H9 (cell line): ENCODE data around the gene KREMEN2. TPM values are rescaled to one million over a fixed set of nuclear protein-coding genes. Genes with fewer than 3 reads are reported as not detected.

ENCODE experiments used
- DNase-seq: peaks from one replicate; pipeline ENCODE4 v3.0.0-alpha.2; 2017
- H2AFZ ChIP-seq: one replicate; pipeline ENCODE4 v1.6.1; 2013; ENCODE audit warnings: mild to moderate bottlenecking, low read length, control low read depth, moderate library complexity
- H2AK5ac ChIP-seq: 2 replicates; pipeline ENCODE4 v1.6.1; 2013; ENCODE audit warnings: low read length, control low read depth, mixed read lengths; ENCODE audit not compliant: insufficient read length
- H2BK120ac ChIP-seq: one replicate; pipeline ENCODE4 v1.6.1; 2013; ENCODE audit warnings: low read depth, mild to moderate bottlenecking, low read length, control low read depth, inconsistent platforms; ENCODE audit not compliant: poor library complexity, severe bottlenecking
- H2BK12ac ChIP-seq: 2 replicates; pipeline ENCODE4 v1.6.1; 2013; ENCODE audit warnings: low read length, control low read depth, mixed read lengths, low read depth; ENCODE audit not compliant: insufficient read length
- H2BK15ac ChIP-seq: 2 replicates; pipeline ENCODE4 v1.6.1; 2013; ENCODE audit warnings: low read depth, low read length, control low read depth
- H2BK20ac ChIP-seq: one replicate; pipeline ENCODE4 v1.6.1; 2013; ENCODE audit warnings: low read depth, mild to moderate bottlenecking, low read length, control low read depth, inconsistent platforms; ENCODE audit not compliant: poor library complexity, severe bottlenecking
- H2BK5ac ChIP-seq: 2 replicates; pipeline ENCODE4 v1.6.1; 2013; ENCODE audit warnings: low read length, control low read depth, mixed read lengths; ENCODE audit not compliant: insufficient read length
- H3K14ac ChIP-seq: 2 replicates; pipeline ENCODE4 v1.6.1; 2013; ENCODE audit warnings: low read length, control low read depth; ENCODE audit not compliant: insufficient read depth
- H3K18ac ChIP-seq: 2 replicates; pipeline ENCODE4 v1.6.1; 2013; ENCODE audit warnings: low read depth, mild to moderate bottlenecking, mixed read lengths, low read length, control low read depth; ENCODE audit not compliant: insufficient read length
- H3K23ac ChIP-seq: 2 replicates; pipeline ENCODE4 v1.6.1; 2013; ENCODE audit warnings: low read length, control low read depth, mixed read lengths, low read depth; ENCODE audit not compliant: insufficient read length
- H3K23me2 ChIP-seq: 2 replicates; pipeline ENCODE4 v1.6.1; 2013; ENCODE audit warnings: low read depth, mild to moderate bottlenecking, mixed read lengths, low read length, control low read depth; ENCODE audit not compliant: insufficient read length, poor library complexity, severe bottlenecking
- H3K27ac ChIP-seq: 2 replicates; pipeline ENCODE4 v1.5.1; 2013; ENCODE audit warnings: low read length, control low read depth, mixed read lengths, low read depth; ENCODE audit not compliant: insufficient read length
- H3K27me3 ChIP-seq: 2 replicates; pipeline ENCODE4 v1.6.1; 2013; ENCODE audit warnings: low read length, control low read depth, inconsistent platforms; ENCODE audit not compliant: insufficient read depth
- H3K4ac ChIP-seq: 2 replicates; pipeline ENCODE4 v1.6.1; 2013; ENCODE audit warnings: low read depth, mild to moderate bottlenecking, control low read depth, inconsistent platforms, low read length, moderate library complexity
- H3K4me1 ChIP-seq: 2 replicates; pipeline ENCODE4 v1.6.1; 2013; ENCODE audit warnings: low read length, control low read depth, inconsistent platforms; ENCODE audit not compliant: insufficient read depth
- H3K4me2 ChIP-seq: 2 replicates; pipeline ENCODE4 v1.6.1; 2013; ENCODE audit warnings: low read length, control low read depth, mixed read lengths; ENCODE audit not compliant: insufficient read length, insufficient read depth
- H3K56ac ChIP-seq: 2 replicates; pipeline ENCODE4 v1.6.1; 2013; ENCODE audit warnings: low read depth, mild to moderate bottlenecking, mixed read lengths, low read length, control low read depth; ENCODE audit not compliant: insufficient read length
- H3K79me1 ChIP-seq: 2 replicates; pipeline ENCODE4 v1.6.1; 2013; ENCODE audit warnings: low read depth, mild to moderate bottlenecking, moderate library complexity, low read length, control low read depth, inconsistent platforms; ENCODE audit not compliant: insufficient read depth, poor library complexity, severe bottlenecking
- H3K79me2 ChIP-seq: 2 replicates; pipeline ENCODE4 v1.6.1; 2013; ENCODE audit warnings: low read length, control low read depth, inconsistent platforms; ENCODE audit not compliant: insufficient read depth
- H3K9ac ChIP-seq: 2 replicates; pipeline ENCODE4 v1.6.1; 2013; ENCODE audit warnings: low read length, control low read depth, mixed read lengths; ENCODE audit not compliant: insufficient read length; ENCODE audit errors: extremely low read depth
- H3K9me3 ChIP-seq: one replicate; pipeline ENCODE4 v1.6.1; 2013; ENCODE audit warnings: low read depth, low read length, inconsistent platforms; ENCODE audit not compliant: control insufficient read depth
- H3T11ph ChIP-seq: one replicate; pipeline ENCODE4 v1.6.1; 2013; ENCODE audit warnings: mild to moderate bottlenecking, low read length, control low read depth, inconsistent platforms
- H4K20me1 ChIP-seq: one replicate; pipeline ENCODE4 v1.6.1; 2013; ENCODE audit not compliant: control insufficient read depth, insufficient read length, insufficient read depth
- H4K5ac ChIP-seq: 2 replicates; pipeline ENCODE4 v1.6.1; 2013; ENCODE audit warnings: low read depth, mild to moderate bottlenecking, mixed read lengths, low read length, control low read depth; ENCODE audit not compliant: insufficient read length
- H4K8ac ChIP-seq: replicated peaks from 2 replicates; pipeline ENCODE4 v1.6.1; 2013; ENCODE audit warnings: low read length, control low read depth, mixed read lengths, low read depth; ENCODE audit not compliant: insufficient read length
- H4K91ac ChIP-seq: 2 replicates; pipeline ENCODE4 v1.6.1; 2013; ENCODE audit warnings: low read depth, mild to moderate bottlenecking, moderate library complexity, mixed read lengths, low read length, control low read depth; ENCODE audit not compliant: insufficient read length
- H3K27ac Mint-ChIP-seq, 3 experiments: 2 replicates in 2 of 3; 3 replicates in 1 of 3; pipeline ENCODE4 v1.8.0; 2020 to 2021; ENCODE audit warnings: mixed read lengths in 3 of 3, mild to moderate bottlenecking in 1 of 3, moderate library complexity in 1 of 3
- H3K27me3 Mint-ChIP-seq: 2 replicates; pipeline ENCODE4 v1.8.0; 2021; ENCODE audit warnings: low read depth, mild to moderate bottlenecking, moderate library complexity, mixed read lengths
- H3K36me3 Mint-ChIP-seq, 3 experiments: 2 replicates in 2 of 3; 3 replicates in 1 of 3; pipeline ENCODE4 v1.8.0; 2020 to 2021; ENCODE audit warnings: low read depth in 3 of 3, mixed read lengths in 3 of 3; ENCODE audit not compliant: insufficient read depth in 1 of 3
- H3K4me1 Mint-ChIP-seq, 2 experiments: 2 replicates each; pipeline ENCODE4 v1.8.0; 2020; ENCODE audit warnings: mixed read lengths in 2 of 2
- H3K4me3 Mint-ChIP-seq, 2 experiments: 2 replicates in 1 of 2; 3 replicates in 1 of 2; pipeline ENCODE4 v1.8.0; 2020 to 2021; ENCODE audit warnings: mild to moderate bottlenecking in 2 of 2, mixed read lengths in 2 of 2, moderate library complexity in 1 of 2
- H3K9me3 Mint-ChIP-seq, 2 experiments: 2 replicates in 1 of 2; 3 replicates in 1 of 2; pipeline ENCODE4 v1.8.0; 2020; ENCODE audit warnings: mild to moderate bottlenecking in 2 of 2, mixed read lengths in 2 of 2, moderate library complexity in 1 of 2
- WGBS: extraction: QIAGEN DNeasy Blood & Tissue Kit; methylation state at CpG from one replicate; pipeline ENCODE4 v1.1.7; 2013; ENCODE audit warnings: missing lambda C conversion rate, low lambda C conversion rate, mixed read lengths; ENCODE audit not compliant: insufficient read length; ENCODE audit errors: extremely low coverage; 5-methylcytosine and 5-hydroxymethylcytosine counted together
- total RNA-seq: library from RNA; stranded (reverse); gene quantifications from 2 replicates; pipeline ENCODE4 v1.2.1, GENCODE V29; 2021
- TF ChIP-seq, protein P1 (sequence below): fragments of 200-600 bp; sonication (generic); conservative IDR thresholded peaks from 3 replicates; pipeline ENCODE4 v1.8.0; 2021; ENCODE audit warnings: antibody characterized with exemption, mild to moderate bottlenecking

Gene KREMEN2
- total RNA-seq, 1 experiment from 2014 or later = 12.8 TPM

DNA sequence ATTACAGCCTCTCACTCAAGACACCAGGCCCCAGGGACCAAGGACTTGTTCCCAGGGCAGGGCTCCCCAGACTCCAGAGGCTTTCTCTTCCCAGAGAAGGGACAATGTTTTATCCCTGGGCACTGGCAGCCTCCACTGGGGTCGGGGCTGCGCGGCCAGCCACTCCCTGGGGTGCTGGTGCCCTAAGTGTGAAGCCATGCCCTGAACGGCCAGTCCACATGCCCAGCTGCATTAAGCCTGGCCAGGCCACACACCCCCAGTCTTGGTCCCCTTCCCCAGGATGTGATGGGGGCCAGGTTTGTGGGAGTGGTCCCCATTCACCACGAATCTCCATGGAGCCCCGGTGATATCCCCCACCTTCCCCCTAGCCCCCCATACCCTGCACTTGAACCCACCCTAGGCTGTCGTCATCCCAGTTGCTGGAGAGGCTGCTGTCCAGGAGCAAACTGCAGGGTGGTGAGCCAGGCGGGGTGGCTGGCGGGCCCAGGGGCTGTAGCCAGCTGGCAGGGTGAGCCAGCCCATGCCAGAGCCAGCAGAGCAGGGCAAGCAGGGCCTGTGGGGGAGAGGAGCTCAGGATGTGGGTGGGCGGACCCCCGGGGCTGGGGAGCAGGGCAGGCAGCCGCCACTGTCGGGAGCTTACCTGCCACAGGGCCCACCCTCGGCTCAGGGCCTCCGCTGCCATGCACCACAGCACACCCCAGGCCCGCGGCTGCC lies 9.7 kb downstream of the KREMEN2 start:
- no peak overlapping the region for H3K56ac ChIP-seq
- no peak overlapping the region for H2BK120ac ChIP-seq
- H2AFZ ChIP-seq = no peak overlapping the region
- H3K9ac ChIP-seq = no peak overlapping the region
- H4K5ac ChIP-seq = no peak overlapping the region
- TF ChIP-seq, protein P1, sequence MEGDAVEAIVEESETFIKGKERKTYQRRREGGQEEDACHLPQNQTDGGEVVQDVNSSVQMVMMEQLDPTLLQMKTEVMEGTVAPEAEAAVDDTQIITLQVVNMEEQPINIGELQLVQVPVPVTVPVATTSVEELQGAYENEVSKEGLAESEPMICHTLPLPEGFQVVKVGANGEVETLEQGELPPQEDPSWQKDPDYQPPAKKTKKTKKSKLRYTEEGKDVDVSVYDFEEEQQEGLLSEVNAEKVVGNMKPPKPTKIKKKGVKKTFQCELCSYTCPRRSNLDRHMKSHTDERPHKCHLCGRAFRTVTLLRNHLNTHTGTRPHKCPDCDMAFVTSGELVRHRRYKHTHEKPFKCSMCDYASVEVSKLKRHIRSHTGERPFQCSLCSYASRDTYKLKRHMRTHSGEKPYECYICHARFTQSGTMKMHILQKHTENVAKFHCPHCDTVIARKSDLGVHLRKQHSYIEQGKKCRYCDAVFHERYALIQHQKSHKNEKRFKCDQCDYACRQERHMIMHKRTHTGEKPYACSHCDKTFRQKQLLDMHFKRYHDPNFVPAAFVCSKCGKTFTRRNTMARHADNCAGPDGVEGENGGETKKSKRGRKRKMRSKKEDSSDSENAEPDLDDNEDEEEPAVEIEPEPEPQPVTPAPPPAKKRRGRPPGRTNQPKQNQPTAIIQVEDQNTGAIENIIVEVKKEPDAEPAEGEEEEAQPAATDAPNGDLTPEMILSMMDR = no peak
- H3T11ph ChIP-seq = no peak overlapping the region
- peaks cover 5% of the 10 kb centered on the region for H3K23me2 ChIP-seq
- Mint-ChIP-seq H3K4me3 (no peak overlapping the region), H3K36me3 (peaks cover 9 to 45% (median 41%) of the 10 kb centered on the region in 3 experiments; a peak in 6 of 7 replicates), H3K27ac (no peak overlapping the region), H3K9me3 (no peaks in the 10 kb centered on the region), H3K27me3 (no peaks in the 10 kb centered on the region; the same call in none of the 2 replicates), H3K4me1 (peaks cover 14 to 16% of the 10 kb centered on the region in 2 experiments)
- H3K4me2 ChIP-seq = no peak overlapping the region
- no peak overlapping the region for H4K8ac ChIP-seq
- H3K18ac ChIP-seq = no peak overlapping the region
- H3K79me2 ChIP-seq = no peaks in the 10 kb centered on the region
- no peaks in the 10 kb centered on the region for H3K9me3 ChIP-seq
- no peak overlapping the region for H3K27ac ChIP-seq
- H3K4me1 ChIP-seq = no peaks in the 10 kb centered on the region
- H2AK5ac ChIP-seq = no peak overlapping the region
- DNase-seq = no peak
- H2BK15ac ChIP-seq = no peak overlapping the region
- no peaks in the 10 kb centered on the region for H3K27me3 ChIP-seq
- H3K79me1 ChIP-seq = no peaks in the 10 kb centered on the region
- no peak overlapping the region for H2BK20ac ChIP-seq
- no peak overlapping the region for H3K14ac ChIP-seq
- peaks cover 3% of the 10 kb centered on the region for H4K20me1 ChIP-seq
- H2BK12ac ChIP-seq = no peak overlapping the region
- H4K91ac ChIP-seq = no peak overlapping the region
- no peak overlapping the region for H2BK5ac ChIP-seq
- H3K4ac ChIP-seq = no peak overlapping the region
- H3K23ac ChIP-seq = no peak overlapping the region
- WGBS = no CpG with 5 or more reads among the region's 17 CpGs
